Skeletal muscle cell (primary cell): ENCODE measurements around the gene OGG1.
A peak's percentile ranks its signal among the peaks of the same experiment; 100 is the strongest.

Experiments used
- DNase-seq: peaks from one replicate; pipeline ENCODE4 v3.0.0-alpha.2; 2010; ENCODE audit warnings: low read depth
- H3K4me3 ChIP-seq: 2 replicates; pipeline ENCODE4 v1.5.1; 2011; ENCODE audit warnings: low read depth, mild to moderate bottlenecking, control low read depth, low read length, moderate library complexity

The OGG1 gene

DNA sequence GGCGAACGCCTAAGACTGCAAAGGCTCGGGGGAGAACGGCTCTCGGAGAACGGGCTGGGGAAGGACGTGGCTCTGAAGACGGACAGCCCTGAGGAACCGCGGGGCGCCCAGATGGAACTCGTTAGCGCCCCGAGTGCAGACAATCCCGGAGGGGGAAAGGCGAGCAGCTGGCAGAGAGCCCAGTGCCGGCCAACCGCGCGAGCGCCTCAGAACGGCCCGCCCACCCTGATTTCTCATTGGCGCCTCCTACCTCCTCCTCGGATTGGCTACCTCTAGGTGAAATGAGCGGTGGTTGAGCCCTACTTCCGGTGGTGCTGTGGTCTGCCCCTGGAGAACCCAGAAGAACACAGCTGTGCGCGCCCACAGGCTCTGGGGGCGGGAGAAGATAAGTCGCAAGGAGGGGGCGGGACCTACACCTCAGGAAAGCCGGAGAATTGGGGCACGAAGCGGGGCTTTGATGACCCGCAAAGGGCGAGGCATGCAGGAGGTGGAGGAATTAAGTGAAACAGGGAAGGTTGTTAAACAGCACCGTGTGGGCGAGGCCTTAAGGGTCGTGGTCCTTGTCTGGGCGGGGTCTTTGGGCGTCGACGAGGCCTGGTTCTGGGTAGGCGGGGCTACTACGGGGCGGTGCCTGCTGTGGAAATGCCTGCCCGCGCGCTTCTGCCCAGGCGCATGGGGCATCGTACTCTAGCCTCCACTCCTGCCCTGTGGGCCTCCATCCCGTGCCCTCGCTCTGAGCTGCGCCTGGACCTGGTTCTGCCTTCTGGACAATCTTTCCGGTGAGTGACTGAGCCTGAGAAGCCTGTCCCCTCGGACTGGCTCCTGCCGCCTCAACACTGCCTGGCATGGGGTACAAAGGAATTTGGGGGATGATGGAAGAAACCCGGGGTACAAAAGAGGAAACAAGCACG is at the start of gene OGG1:
Gene OGG1 (plus strand): TSS at position 308 of the 911 bp plus-strand sequence. CDS start 335 bp downstream, at position 643.
- peak within 1 kb of the TSS; percentile 94 for H3K4me3 ChIP-seq

DNA sequence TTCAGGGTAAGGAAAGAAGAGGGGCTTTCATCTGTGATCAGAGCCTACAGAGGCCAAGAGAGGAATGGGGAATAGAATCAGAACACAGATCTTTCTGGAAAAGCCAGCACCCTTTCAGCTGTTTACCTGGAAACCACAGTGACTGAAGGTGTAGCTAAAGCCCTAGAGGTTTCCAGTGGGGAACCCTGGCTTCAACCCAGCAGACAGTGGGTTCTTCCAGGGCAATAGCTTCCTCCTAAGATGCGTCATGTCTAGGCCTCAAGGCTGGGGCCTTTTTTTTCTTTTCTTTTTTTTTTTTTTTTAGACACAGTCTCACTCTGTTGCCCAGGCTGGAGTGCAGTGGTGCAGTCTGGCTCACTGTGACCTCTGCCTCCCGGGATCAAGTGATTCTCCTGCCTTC is 49.2 kb upstream of the OGG1 start:
- DNase-seq: no peak
- H3K4me3 ChIP-seq: no peak overlapping the region

More for the DNA sequence above, at the start of gene OGG1:
- peak; percentile 94 for DNase-seq

DNA sequence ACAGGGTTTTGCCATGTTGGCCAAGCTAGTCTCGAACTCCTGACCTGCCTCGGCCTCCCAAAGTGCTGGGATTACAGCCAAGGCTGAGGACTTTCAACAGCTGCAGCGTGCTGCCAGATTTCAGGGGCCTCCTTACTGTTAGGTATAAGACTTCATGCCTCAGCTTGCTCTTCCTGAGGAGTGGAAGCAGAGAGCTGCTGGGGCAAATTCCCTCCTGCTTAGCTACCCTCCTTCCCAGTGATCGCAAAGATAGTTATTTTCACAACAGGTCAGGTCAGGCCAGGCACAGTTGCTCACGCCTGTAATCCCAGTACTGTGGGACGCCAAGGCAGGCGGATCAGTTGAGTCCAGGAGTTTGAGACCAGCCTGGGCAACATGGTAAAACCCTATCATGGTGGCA is 48.7 kb upstream of the OGG1 start:
- no peak for DNase-seq
- no peak overlapping the region for H3K4me3 ChIP-seq

DNA sequence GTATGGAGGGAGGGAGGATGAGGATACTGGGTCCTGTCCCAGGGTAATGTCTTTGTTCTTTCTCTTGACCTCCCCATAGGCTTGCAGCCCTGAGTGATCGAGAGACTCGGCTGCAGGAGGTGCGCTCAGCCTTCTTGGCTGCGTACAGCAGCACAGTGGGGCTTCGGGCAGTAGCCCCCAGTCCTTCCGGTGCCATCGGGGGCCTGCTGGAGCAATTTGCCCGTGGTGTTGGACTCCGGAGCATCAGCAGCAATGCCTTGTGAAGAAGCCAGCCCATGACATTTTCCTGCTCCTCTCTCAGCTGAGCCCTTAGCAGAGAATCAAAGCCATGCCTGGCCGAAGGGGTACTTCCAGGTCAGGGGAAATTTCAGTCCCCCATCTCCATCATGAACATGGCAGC is 48.0 kb upstream of the OGG1 start:
- H3K4me3 ChIP-seq: no peak overlapping the region
- DNase-seq: no peak

DNA sequence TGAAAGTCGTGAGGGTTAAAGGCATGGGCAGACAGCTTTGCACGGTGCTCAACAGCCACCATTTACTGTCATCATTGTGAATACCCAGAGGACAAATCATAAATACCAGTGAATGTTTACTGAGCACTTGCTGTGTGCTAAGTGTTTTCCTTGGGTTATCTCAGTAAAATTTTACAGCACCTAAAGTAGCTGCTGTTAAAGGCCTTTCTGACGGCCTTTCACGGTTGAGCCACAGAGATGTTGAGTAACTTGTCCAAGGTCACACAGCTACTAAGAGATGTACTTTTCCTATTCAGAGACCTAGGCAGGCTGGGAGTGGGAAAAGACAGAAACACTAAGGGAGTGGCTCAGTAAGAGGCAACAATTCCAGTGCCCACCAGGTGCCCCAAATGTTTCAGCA is 46.5 kb upstream of the OGG1 start:
- H3K4me3 ChIP-seq: no peak overlapping the region
- DNase-seq: no peak

DNA sequence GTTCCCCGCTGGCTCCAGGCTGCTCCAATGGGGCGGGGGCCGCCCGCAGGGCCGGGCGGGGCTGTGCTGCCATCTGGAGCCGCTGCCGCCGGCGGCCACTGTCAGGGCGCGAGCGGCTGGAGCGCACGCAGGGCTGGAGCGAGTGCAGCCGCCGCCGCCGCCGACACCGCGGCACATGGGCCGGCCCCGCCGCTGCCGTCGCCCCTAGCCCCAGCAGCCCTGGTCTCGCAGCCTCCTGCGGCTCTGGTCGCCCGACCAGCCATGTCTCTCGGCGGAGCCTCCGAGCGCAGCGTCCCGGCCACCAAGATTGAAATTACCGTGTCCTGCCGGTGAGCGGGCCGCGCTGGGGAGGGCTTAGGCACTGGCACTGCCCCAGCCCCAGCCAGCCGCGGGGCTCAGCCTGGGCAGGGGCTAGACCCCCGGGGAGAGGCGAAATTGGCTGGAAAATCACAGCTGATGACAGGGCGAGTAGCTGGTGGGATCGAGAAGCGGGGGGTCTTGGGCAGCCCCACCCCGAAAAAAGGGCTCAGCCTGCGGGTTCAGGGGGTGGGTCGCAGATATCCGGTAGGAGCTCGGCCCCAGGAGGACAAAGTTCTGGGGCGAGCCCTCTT is 45.9 kb upstream of the OGG1 start, which contains the start of gene CPNE9:
Gene CPNE9 (plus strand): TSS at position 98 of the 611 bp plus-strand sequence. CDS start 164 bp downstream, at position 262.
- peak within 1 kb of the TSS; percentile 29 for H3K4me3 ChIP-seq
- DNase-seq: no peak

DNA sequence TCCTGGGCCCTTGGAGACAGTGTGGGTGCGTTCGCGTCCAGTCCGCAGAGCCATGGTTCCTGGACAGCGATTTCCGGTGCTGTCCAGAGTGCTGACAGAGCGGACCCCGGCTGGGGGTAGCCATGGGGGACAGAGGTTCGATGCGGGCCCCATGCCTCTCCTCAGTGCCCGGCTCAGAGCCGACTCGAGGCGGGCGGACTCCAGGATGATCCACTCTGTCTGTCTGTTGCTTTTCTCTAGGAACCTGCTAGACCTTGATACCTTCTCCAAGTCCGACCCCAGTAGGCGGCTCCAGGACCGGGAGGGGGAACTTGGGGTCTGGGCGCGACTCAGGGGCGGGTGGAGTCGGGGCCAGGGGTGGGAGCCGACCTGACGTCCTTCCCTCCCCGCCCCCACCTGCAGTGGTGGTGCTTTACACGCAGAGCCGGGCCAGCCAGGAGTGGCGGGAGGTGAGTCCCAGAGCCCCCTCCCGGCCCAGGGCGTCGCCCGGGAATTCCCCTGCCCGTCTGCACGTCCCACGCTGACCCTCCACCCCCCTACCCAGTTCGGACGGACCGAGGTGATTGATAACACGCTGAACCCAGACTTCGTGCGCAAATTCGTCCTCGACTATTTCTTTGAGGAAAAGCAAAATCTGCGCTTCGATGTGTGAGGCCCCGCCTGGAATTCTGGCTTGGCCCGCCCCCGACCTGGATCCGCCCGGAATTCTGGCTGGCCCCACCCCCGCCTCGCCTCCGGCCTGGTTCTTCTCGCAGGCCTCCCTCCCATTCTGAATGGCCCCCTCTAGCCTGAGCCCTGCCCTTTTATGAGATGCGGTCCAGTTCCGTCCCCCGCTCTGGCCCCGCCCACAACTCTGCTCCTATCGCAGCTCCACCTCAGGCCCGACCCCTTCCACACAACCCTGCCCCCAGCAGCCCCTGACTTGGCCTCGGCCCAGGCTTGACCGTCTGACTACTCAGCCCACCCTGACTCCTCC is 45.1 kb upstream of the OGG1 start:
- no peak for DNase-seq
- H3K4me3 ChIP-seq: peak overlapping the region; percentile 29

DNA sequence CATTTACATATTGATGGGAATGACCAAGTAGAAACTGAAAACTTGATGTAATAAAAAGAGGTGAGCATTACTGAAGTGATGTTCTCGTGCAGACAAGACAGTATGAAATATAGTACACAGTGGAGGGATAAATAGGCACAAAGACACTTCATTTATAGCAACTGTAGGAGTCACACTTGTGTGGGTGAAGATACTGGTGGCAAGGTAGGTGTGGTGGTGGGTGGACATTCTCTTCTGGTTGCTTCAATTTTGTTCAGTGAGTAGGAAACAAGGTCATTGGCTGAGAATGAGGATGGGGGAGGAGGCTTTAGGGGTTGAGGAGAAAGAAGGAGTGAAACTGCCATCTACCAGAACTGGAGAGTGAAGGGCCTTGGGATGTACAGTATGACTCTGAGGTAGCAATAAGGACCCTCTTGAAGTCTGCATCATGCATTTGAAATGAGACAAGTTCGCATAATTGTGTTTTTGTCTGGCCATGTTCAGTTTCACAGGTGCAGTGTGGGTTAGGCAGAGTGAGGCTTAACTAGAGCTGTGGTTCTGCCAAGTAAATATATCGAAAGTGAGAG is 39.5 kb upstream of the OGG1 start:
- no peak for DNase-seq
- no peak overlapping the region for H3K4me3 ChIP-seq

DNA sequence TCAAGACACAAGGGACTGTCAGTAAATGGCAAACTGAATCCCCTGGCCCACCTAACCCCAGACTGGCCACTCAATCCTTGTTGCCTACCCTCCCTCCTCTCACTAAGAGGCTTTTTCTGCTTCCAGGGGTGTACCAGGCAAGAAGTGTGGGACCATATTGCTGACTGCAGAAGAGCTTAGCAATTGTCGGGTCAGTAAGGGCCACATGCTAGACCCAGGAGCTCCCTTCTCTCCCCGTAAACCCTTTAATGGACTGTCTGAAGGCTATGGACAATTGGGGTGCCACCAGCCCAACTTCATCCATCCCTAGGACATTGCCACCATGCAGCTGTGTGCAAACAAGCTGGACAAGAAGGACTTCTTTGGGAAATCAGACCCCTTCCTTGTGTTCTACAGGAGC is 37.3 kb upstream of the OGG1 start:
- no peak for DNase-seq
- no peak overlapping the region for H3K4me3 ChIP-seq

DNA sequence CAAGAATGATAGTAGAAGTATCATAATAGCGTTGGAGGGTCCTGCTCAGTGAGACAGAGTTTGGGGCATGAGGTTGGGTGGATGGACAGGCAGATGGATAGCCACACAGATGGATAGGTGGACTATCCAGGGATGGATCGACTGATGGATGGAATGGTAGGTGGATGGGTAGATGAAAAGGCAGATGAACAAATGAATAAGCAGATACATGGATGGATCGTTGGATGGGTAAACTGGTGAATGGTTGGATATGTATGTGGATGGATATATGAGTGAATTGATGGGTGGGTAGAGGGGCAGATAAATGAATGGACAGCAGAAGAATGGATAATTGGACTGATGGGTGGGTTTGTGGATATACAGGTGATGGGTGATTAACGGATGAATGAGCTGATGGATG is 36.6 kb upstream of the OGG1 start:
- no peak for DNase-seq
- no peak overlapping the region for H3K4me3 ChIP-seq

DNA sequence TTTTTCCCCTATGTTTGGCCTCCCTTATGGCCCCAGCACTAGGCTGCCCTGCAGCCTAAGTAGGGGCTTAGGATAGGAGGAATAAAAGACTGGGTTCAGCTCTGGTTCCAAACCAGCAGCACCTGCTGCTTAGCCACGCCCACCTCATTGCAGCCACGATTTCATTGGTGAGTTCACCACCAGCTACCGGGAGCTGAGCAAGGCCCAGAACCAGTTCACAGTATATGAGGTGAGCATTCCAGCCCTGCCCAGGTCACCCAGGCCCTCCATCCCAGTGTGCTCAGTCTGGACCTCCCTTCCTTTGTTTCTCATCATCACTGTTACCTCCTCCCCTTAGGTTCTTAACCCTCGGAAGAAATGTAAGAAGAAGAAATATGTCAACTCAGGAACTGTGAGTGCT is 34.6 kb upstream of the OGG1 start:
- no peak overlapping the region for H3K4me3 ChIP-seq
- DNase-seq: no peak

DNA sequence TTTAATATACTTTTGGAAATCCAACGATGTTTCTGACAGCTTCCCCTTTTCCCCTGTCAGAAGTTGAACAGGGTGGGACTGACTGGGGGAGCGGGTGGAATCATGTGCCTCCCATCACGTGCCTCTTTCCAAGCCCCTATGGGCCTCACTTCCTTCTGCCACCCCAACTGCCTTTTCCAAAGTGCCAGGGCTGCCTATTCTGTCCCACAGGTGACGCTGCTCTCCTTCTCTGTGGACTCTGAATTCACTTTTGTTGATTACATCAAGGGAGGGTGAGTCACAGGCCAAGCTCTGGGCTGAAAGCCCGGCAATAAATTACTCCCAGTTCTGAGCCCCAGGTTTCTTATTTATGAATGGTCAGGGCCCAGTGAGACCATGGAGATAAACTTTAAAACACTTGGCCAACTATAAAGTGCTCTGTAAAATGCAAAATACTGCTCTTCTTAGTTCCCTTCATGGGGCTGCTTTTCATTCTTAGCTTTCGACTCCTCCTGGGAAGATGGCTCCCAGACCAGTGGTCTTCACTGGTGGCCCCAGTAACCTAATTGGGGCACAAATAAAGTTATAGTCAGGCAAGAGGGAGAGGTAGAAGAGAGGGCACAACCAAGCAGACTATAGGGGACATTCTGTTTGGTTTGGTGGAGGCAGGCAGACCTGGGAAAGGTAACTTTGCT is 33.9 kb upstream of the OGG1 start:
- no peak overlapping the region for H3K4me3 ChIP-seq
- DNase-seq: peak; percentile 54

DNA sequence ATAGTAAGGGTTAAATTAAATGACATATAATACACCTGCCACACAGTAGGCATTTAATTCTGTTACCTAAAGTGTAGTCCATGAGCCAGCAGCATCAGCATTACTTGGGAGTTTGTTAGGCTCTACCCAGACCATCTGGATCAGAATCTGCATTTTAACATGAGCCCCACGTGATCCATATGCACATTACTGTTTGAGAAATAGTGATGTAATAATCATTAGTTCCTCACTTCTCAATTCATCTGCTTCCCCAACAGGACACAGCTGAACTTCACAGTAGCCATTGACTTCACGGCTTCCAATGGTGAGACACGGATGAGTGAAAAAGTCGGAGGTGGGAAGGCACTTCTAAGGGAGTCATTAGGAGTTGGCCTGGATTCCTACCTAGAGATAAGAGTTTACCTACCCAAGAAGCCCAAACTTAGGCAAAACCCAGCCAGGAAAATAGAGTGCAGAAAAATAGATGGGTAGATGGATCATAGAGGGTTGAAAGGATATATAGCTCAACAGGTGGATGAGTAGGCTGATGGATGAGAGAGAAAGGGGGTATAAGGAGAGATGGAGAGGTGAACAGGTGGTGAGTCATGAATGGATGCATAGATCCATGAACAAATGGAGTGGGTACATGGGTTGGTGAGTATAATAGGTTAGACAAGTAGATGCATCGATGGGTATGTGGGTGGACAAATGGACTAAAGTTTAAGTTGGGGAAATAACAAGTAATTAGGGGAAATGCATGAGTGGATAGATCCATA is 32.8 kb upstream of the OGG1 start:
- no peak for DNase-seq
- no peak overlapping the region for H3K4me3 ChIP-seq

DNA sequence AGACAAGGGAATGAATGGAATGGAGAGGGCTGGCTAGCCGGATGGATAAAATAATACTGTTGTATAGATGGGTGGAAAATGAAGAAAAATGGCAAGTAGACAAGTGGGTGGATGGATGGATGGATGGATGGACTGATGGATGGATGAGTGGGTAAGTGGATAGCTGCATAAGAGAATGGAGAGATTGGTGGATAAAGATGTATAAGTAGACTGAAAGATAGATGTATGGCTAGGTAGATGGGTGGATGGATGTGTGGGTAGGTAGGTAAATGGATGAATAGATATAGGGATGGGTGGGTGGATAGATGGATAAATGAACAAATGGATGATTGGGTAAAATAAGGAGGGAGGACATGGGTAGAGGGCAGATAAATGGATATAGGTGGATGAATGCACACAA is 32.2 kb upstream of the OGG1 start:
- no peak overlapping the region for H3K4me3 ChIP-seq
- DNase-seq: no peak

DNA sequence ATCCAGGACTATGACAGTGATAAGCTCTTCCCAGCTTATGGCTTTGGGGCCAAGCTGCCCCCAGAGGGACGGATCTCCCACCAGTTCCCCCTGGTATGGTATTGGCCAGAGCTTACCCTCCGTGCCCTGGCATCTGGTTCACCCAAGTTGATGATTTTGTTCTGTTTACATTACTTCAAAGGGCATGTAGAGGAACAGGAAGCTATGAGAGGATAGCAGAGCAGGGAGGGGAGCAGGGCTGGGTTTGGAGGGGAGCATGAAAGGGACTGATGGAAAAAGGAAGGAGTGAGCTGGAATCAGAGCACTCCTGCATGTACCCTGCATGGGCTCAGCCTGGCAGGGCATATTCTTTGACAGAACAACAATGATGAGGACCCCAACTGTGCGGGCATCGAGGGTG is 31.6 kb upstream of the OGG1 start:
- H3K4me3 ChIP-seq: no peak overlapping the region
- DNase-seq: no peak

DNA sequence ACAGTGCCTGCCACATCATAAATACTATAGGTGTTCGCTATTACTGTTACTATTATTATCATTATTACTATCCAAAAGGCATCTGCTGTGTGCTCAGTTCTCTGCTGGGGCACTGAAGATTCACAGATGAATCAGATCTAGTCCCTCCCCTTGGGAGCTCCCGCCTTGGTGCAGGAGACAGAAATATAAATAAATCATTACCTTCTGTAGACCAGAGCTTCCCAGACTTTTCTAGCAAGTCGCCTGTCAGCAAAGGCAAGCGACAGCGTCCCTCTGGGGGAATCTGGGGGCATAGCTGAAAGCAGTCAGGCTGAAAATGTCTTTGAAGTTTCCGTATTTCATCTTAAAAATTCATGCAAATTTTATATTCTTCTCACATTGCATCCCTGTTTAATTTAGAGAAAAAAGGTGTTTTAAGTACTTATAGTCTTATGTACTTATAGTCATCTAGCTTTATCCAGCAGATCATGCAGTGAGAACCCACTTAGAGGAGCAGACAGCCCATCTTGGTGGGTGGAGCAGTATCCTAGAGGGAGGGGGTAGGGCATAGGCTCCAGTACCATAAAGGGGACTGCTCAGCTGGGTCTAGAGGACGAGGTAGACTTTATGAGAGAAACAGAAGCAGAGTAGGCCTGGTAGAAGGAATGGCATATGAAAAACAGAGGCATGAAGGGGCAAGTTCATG is 28.6 kb upstream of the OGG1 start:
- no peak for DNase-seq

DNA sequence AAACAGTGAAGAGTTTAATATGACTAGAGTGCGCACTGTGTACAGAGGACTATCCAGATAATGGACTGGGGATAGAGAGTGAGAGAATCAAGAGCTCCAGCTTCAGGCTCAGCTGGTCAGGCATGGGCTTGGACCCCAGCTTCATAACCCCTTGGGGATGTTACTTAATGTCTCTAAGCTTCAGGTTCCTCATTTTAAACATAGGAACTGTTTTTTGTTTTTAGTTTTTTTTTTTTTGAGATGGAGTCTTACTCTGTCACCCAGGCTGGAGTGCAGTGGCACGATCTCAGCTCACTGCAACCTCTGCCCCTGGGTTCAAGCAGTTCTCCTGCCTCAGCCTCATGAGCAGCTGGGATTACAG is 28.1 kb upstream of the OGG1 start:
- H3K4me3 ChIP-seq: no peak overlapping the region
- no peak for DNase-seq

More for the DNA sequence above, 28.6 kb upstream of the OGG1 start:
- H3K4me3 ChIP-seq: no peak overlapping the region
